DOHH2 (cell line): ENCODE data around the gene INSR.

Experiments used
- CTCF ChIP-seq: fragments of 200-600 bp; sonication (generic); IDR thresholded peaks from one replicate; pipeline ENCODE4 v1.5.1; 2014; ENCODE audit warnings: antibody characterized with exemption, mild to moderate bottlenecking, low read depth, low read length; ENCODE audit not compliant: poor library complexity, severe bottlenecking
- EZH2phosphoT487 ChIP-seq: fragments of 200-600 bp; sonication (generic); IDR thresholded peaks from 2 replicates; pipeline ENCODE4 v1.6.1; 2017; ENCODE audit warnings: borderline replicate concordance, mild to moderate bottlenecking, antibody characterized with exemption, low read length, moderate library complexity, mixed read lengths

GRCh38 chr19:7292950-7293761 is 1.1 kb downstream of the INSR start:
- TF ChIP-seq CTCF = no peak
- no peak for TF ChIP-seq EZH2phosphoT487
